Spleen (tissue), 7 donors: ENCODE results near the gene CEP112.

Source experiments
- POLR2A ChIP-seq, 3 donors: fragments of 450-650 bp; IDR thresholded peaks; one replicate each; pipeline ENCODE4 v1.5.1; 2017; ENCODE audit warnings: antibody characterized with exemption in 3 of 3, mild to moderate bottlenecking in 1 of 3
- POLR2AphosphoS5 ChIP-seq, 3 donors: sonication (generic); formaldehyde crosslinking; IDR thresholded peaks; one replicate each; pipeline ENCODE4 v1.5.1; 2017; ENCODE audit warnings: antibody characterized with exemption in 3 of 3
- TF ChIP-seq, protein P1 (sequence below), 11 experiments: fragments of 200-600 bp in 7 of 11; fragments of 450-650 bp in 4 of 11; sonication (generic) in 4 of 11; IDR thresholded peaks in 8 of 11; conservative IDR thresholded peaks in 3 of 11; 1 replicate in 7 of 11; 2 replicates in 4 of 11; pipeline versions ENCODE4 v1.4.0 to v1.8.0; 2016 to 2021; ENCODE audit warnings: antibody characterized with exemption in 11 of 11, inconsistent platforms in 4 of 11, mild to moderate bottlenecking in 1 of 11
- donor health status: DM: no; HTN: no; CAD: no; lungs with moderate emphysema.
- donor health status: DM: no; HTN: no; CAD: no.
- donor health status: DM: no; HTN: no; CAD: no.

DNA sequence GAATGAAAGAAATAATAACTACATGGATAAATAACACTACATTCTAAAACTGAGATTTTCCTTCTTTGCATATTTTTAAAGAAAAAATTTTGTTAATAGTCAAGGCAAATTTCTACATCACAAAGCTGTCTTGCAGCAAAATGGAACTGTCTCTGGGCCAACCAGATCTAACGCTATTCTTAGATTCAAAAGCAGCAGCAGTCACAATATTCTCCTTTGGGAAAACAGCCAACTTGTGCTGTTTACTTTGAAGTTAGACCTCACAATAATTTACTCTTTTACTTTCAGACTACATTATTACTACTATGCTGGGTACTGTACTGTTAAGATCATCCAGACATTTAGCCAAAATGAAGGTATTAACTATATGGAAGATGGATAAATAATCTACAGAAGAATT lies 189.1 kb downstream of the CEP112 start:
- TF ChIP-seq POLR2AphosphoS5 (IDR thresholded peaks at IDR 0.05) = no peak
- TF ChIP-seq POLR2A (IDR thresholded peaks at IDR 0.05) = no peak
- TF ChIP-seq, protein P1, sequence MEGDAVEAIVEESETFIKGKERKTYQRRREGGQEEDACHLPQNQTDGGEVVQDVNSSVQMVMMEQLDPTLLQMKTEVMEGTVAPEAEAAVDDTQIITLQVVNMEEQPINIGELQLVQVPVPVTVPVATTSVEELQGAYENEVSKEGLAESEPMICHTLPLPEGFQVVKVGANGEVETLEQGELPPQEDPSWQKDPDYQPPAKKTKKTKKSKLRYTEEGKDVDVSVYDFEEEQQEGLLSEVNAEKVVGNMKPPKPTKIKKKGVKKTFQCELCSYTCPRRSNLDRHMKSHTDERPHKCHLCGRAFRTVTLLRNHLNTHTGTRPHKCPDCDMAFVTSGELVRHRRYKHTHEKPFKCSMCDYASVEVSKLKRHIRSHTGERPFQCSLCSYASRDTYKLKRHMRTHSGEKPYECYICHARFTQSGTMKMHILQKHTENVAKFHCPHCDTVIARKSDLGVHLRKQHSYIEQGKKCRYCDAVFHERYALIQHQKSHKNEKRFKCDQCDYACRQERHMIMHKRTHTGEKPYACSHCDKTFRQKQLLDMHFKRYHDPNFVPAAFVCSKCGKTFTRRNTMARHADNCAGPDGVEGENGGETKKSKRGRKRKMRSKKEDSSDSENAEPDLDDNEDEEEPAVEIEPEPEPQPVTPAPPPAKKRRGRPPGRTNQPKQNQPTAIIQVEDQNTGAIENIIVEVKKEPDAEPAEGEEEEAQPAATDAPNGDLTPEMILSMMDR (IDR thresholded peaks at IDR 0.05 in 8 of 11, conservative IDR thresholded peaks at IDR 0.05 in 3 of 11) = no peak
